Osteoblast (primary cell): ENCODE data around the gene APBA2. TPM values are rescaled to one million over a fixed set of nuclear protein-coding genes. Genes with fewer than 3 reads are reported as not detected.

ENCODE experiments used
- DNase-seq: peaks from one replicate; pipeline ENCODE4 v3.0.0; 2011; ENCODE audit warnings: low spot score, mixed read lengths; ENCODE audit not compliant: insufficient read length; ENCODE audit errors: missing footprints
- H2AFZ ChIP-seq: 2 replicates; pipeline ENCODE4 v1.6.0; 2011; ENCODE audit warnings: mild to moderate bottlenecking, low read length
- H3K27ac ChIP-seq: 2 replicates; pipeline ENCODE4 v1.5.1; 2011; ENCODE audit warnings: mild to moderate bottlenecking, low read depth, low read length, moderate library complexity
- H3K27me3 ChIP-seq: 2 replicates; pipeline ENCODE4 v1.6.0; 2012; ENCODE audit warnings: mild to moderate bottlenecking, control low read depth, inconsistent platforms, low read length, moderate library complexity; ENCODE audit not compliant: insufficient read depth
- H3K36me3 ChIP-seq: 2 replicates; pipeline ENCODE4 v1.5.1; 2011; ENCODE audit warnings: mild to moderate bottlenecking, low read length, control low read depth, moderate library complexity; ENCODE audit not compliant: insufficient read depth
- H3K4me1 ChIP-seq: 2 replicates; pipeline ENCODE4 v1.5.1; 2011; ENCODE audit warnings: mild to moderate bottlenecking, low read length, control low read depth, moderate library complexity; ENCODE audit not compliant: insufficient read depth
- H3K4me2 ChIP-seq: 2 replicates; pipeline ENCODE4 v1.6.0; 2011; ENCODE audit warnings: mild to moderate bottlenecking, low read length; ENCODE audit not compliant: insufficient read depth
- H3K4me3 ChIP-seq: fragments of 200-600 bp; sonication (generic); 3 replicates; pipeline ENCODE4 v1.5.1; 2012; ENCODE audit warnings: mild to moderate bottlenecking, low read length, inconsistent platforms; ENCODE audit not compliant: insufficient read depth
- H3K79me2 ChIP-seq: 2 replicates; pipeline ENCODE4 v1.6.0; 2012; ENCODE audit warnings: mild to moderate bottlenecking, low read length, control low read depth, inconsistent platforms; ENCODE audit not compliant: insufficient read depth
- H3K9me3 ChIP-seq: 2 replicates; pipeline ENCODE4 v1.5.1; 2011; ENCODE audit warnings: low read depth, low read length, control low read depth
- H4K20me1 ChIP-seq: 2 replicates; pipeline ENCODE4 v1.6.0; 2012; ENCODE audit warnings: mild to moderate bottlenecking, low read length, control low read depth; ENCODE audit not compliant: insufficient read depth
- total RNA-seq: library from RNA; depleted of rRNA; stranded (reverse); fragments of >200 nt; gene quantifications from 2 replicates; pipeline ENCODE4 v1.2.3, GENCODE V29; 2012
- TF ChIP-seq, protein P1 (sequence below): IDR thresholded peaks from 2 replicates; pipeline ENCODE4 v1.5.1; 2011; ENCODE audit warnings: mild to moderate bottlenecking, low read depth, low read length, moderate library complexity; ENCODE audit errors: extremely low read depth

Gene APBA2
- total RNA-seq, 1 donor: 6.2 TPM

DNA sequence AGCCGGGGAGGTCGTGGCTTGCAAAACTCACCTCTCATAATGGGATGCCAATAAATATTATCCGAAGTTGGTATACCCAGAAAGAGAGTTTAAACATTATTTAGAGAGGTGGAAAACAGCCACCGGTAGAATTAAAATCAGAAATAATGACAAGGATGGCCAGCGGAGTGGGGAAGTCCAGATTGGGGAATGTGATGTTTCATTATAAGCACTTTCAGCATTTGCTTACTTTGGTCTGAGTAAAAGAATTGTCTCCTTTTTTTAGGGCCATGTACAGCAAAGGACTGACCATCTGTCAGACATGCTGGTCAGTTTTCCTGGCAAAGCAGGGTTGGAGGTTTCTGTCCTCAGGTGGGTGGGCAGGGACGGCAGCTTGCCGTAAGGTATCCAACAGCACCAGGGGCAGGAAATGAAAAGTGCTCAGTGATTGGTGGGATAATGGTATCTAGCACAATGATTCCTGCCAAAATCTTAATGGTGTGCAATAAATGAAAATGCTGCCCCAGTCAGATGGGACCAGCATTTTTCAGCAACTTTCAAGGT, 24.3 kb downstream of the APBA2 start:
- Histone ChIP-seq H3K27ac (no peak overlapping the region), H3K4me2 (no peak overlapping the region), H2AFZ (no peak overlapping the region), H3K4me1 (no peaks in the 10 kb centered on the region), H3K36me3 (no peaks in the 10 kb centered on the region), H3K4me3 (no peak overlapping the region), H3K9me3 (no peaks in the 10 kb centered on the region), H3K27me3 (no peaks in the 10 kb centered on the region), H4K20me1 (peaks cover 4% of the 10 kb centered on the region), H3K79me2 (no peaks in the 10 kb centered on the region)
- no peak for DNase-seq
- TF ChIP-seq, protein P1, sequence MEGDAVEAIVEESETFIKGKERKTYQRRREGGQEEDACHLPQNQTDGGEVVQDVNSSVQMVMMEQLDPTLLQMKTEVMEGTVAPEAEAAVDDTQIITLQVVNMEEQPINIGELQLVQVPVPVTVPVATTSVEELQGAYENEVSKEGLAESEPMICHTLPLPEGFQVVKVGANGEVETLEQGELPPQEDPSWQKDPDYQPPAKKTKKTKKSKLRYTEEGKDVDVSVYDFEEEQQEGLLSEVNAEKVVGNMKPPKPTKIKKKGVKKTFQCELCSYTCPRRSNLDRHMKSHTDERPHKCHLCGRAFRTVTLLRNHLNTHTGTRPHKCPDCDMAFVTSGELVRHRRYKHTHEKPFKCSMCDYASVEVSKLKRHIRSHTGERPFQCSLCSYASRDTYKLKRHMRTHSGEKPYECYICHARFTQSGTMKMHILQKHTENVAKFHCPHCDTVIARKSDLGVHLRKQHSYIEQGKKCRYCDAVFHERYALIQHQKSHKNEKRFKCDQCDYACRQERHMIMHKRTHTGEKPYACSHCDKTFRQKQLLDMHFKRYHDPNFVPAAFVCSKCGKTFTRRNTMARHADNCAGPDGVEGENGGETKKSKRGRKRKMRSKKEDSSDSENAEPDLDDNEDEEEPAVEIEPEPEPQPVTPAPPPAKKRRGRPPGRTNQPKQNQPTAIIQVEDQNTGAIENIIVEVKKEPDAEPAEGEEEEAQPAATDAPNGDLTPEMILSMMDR: no peak

DNA sequence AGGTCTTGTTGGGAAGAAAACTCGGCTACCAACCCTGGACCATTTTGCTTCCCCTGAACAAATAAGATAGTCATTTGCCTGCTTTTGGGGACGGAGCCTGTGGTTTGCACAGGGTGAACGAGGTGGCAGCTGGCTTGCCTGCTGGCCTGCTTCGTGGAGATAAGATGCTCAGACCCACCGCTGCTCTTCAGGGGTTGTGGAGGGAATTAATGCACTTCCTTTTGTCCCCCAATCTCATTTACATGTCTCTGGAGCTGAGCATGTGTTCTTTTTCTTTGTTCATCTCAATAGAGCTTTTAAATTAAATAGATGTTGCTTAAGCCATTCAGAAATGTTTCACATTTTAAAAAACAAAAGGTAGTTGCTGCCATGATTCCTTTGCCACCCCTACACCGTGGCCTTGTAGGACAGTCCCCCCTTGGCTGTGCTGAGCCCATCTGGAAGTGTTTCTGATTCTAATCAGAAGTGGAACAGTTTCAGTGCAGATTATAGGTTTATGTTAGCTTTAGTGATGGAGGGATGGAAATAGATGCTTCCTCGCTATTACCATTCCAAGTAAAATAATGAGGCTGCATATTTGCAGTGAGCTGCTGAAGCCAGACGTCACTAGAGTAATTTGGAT, 25.6 kb downstream of the APBA2 start:
- no peak overlapping the region for H3K27ac ChIP-seq

DNA sequence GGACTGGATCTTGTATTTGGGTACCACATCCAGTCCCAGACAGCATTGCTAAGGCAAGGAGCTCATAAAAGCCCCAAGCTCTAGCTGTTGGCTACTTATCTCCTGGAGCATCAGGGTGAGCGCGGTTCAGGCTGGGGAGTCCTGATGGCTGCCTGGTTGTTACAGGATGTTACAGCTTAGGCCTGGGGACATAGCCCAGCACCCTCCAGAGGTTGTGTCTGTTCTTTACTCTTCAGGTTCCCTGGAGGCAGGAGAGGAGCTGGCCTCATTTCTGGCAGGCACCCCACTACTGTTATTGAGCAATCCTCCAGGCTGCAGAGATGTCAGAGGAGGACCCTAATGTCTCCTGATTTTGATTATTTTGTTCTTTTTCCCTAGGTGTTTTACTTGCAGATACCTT, 26.6 kb downstream of the APBA2 start:
- TF ChIP-seq, protein P1: no peak
- no peak overlapping the region for H2AFZ ChIP-seq
- no peaks in the 10 kb centered on the region for H3K4me1 ChIP-seq
- no peak overlapping the region for H3K4me3 ChIP-seq
- no peaks in the 10 kb centered on the region for H3K36me3 ChIP-seq
- no peaks in the 10 kb centered on the region for H3K27me3 ChIP-seq
- DNase-seq: no peak
- peaks cover 4% of the 10 kb centered on the region for H4K20me1 ChIP-seq
- H3K4me2 ChIP-seq: no peak overlapping the region
- H3K27ac ChIP-seq: no peak overlapping the region
- no peaks in the 10 kb centered on the region for H3K9me3 ChIP-seq
- no peaks in the 10 kb centered on the region for H3K79me2 ChIP-seq

More for the DNA sequence above, 25.6 kb downstream of the APBA2 start:
- no peak for DNase-seq
- Histone ChIP-seq H3K79me2 (no peaks in the 10 kb centered on the region), H3K27me3 (no peaks in the 10 kb centered on the region), H2AFZ (no peak overlapping the region), H3K36me3 (no peaks in the 10 kb centered on the region), H3K4me2 (no peak overlapping the region), H3K4me3 (no peak overlapping the region), H4K20me1 (peaks cover 4% of the 10 kb centered on the region), H3K4me1 (no peaks in the 10 kb centered on the region), H3K9me3 (no peaks in the 10 kb centered on the region)
- TF ChIP-seq, protein P1: no peak

DNA sequence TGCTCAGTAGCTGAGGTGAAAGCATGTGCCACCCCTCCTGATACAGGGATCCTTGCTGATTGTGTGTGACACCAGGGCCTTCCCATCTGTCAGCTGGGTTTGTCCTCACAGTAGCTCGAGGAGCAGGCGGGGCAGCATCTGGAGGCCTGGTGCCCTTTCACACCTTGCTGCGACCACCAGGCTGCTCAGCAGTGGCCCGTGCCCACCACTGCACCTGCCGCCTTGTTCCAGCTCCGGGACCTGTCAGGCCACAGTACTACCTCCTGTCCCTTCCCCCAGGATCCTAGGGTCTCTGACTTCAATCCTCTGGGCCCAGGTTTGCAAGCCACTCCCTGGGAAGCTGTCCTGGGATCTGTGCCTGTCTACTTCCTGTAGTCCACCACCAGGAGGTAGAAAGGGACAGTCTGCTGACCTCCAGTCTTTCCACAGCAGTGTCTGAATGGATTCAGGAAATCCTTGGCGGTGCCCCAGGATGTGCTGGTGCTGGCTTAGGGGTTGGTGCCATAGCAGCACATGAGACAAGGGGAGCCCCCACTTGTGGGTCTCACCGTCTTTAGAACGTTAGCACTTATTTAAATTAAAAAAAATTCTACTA, 27.5 kb downstream of the APBA2 start:
- no peak for DNase-seq
- H3K4me1 ChIP-seq: no peaks in the 10 kb centered on the region
- H3K9me3 ChIP-seq: no peaks in the 10 kb centered on the region
- H3K79me2 ChIP-seq: no peaks in the 10 kb centered on the region
- no peak overlapping the region for H3K4me2 ChIP-seq
- H4K20me1 ChIP-seq: peaks cover 4% of the 10 kb centered on the region
- H3K36me3 ChIP-seq: no peaks in the 10 kb centered on the region
- H3K4me3 ChIP-seq: no peak overlapping the region
- TF ChIP-seq, protein P1: no peak
- no peak overlapping the region for H3K27ac ChIP-seq
- H3K27me3 ChIP-seq: no peaks in the 10 kb centered on the region
- no peak overlapping the region for H2AFZ ChIP-seq
